Measurements from ENCODE around the gene TPPP.

Gene TPPP

DNA sequence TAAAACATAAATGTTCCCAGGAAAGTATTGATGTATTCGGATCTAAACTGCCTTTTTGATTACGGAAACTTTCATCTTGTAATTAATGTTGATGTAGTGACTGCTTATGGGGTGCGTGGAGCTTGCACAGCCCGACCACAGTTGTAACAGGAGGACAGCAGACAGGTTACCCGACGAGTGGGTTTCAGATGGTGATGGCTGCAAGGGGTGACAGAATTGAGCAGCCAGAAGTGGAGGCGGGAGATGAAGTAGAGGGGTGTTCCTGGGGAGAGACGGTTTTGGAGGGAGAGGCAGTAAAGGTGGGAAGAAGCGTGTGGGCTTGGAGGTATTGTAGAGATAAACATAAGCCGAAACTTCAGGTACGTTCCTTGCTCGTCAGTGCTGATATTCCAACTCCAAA, 75.3 kb downstream of the TPPP start:
- Histone ChIP-seq H3K27me3 (ENCODE audit: control insufficient read depth, insufficient read depth, low read length) (no peaks in the 10 kb centered on the region), H3K4me1 (ENCODE audit: control insufficient read depth, insufficient read depth, low read length) (no peaks in the 10 kb centered on the region), H3K4me3 (ENCODE audit: low read length) (no peak overlapping the region), H3K36me3 (ENCODE audit: control insufficient read depth, insufficient read depth, low read length) (peaks cover 4% of the 10 kb centered on the region), H3K27ac (ENCODE audit: low read depth, low read length) (no peak overlapping the region), H3K9ac (ENCODE audit: low read length) (no peak overlapping the region)

DNA sequence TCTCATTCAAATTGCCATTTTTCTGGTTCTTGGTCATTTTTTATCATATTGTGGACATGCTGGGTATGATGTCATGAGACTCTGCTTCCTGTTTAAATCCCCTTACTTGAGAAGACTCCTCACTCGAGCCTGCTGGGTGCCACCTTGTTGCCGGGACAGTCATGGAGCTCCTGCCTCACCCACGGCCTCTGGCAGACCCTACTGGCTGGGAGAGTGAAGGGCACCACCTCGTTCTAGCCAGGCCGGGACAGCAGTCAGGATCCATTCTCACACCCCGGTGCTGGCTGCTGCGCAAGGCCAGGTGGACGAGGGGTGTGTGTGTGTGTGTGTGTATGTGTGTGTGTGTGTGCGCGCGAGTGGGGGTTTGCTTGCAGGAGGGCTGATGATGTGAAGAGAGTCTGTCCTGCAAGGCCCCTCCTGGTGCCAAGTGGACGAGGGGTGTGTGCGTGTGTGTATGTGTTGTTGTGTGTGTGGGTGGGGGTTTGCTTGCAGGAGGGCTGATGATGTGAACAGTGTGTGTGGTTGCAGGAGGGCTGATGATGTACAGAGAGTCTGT, 76.6 kb downstream of the TPPP start:
- peaks cover 4% of the 10 kb centered on the region for H3K36me3 ChIP-seq (ENCODE audit: control insufficient read depth, insufficient read depth, low read length)
- no peaks in the 10 kb centered on the region for H3K4me1 ChIP-seq (ENCODE audit: control insufficient read depth, insufficient read depth, low read length)
- no peak overlapping the region for H3K27ac ChIP-seq (ENCODE audit: low read depth, low read length)
- H3K9ac ChIP-seq (ENCODE audit: low read length), result no peak overlapping the region
- H3K27me3 ChIP-seq (ENCODE audit: control insufficient read depth, insufficient read depth, low read length), result no peaks in the 10 kb centered on the region
- H3K4me3 ChIP-seq (ENCODE audit: low read length), result no peak overlapping the region

DNA sequence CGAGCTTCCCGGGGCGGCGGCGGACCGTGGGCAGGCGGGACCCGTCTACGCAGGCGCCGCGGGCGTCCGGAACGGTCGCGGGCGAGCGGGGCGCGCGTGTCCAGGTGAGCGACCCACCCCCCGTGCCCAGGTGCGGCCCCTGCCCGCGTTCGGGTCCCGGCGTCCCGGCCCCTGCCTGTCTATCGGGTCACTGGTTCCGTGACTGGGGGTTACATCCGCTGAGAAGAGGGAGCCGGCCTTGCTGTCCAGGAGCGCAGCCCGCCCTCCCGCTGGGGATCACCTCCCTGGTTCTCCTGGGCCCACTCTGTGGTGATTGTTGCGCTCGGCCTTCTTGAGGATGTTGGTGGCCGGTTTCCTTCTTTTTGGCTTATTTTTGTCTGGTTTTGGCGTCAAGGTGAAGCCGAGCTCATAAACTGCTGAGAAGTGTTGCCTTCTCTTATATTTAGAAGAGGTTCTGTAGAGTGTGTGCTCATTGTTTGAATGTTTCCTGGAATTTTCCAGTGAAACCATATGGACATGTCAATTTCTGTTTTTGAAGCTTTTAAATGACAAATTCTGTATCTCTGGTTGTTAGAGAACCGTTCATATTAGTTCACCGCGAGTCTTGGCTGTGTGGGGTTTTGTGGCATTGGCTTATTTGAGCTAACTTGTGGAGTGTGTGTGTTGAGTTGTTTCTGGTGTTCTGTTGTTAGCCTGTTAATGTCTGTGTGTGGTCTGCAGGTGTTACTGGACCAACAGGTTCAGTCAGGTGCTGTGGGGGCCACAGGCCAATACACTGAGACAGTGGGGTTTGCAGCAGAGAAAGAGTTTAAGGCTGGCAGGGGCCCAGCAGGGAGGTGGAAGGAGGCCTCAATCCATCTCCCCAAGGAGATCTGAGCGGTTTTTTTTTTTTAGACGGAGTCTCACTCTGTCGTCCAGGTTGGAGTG, 80.4 kb downstream of the TPPP start:
- Histone ChIP-seq H3K9ac (ENCODE audit: low read length) (no peak overlapping the region), H3K4me3 (ENCODE audit: low read length) (peak overlapping the region; percentile 76), H3K27me3 (ENCODE audit: control insufficient read depth, insufficient read depth, low read length) (no peaks in the 10 kb centered on the region), H3K4me1 (ENCODE audit: control insufficient read depth, insufficient read depth, low read length) (no peaks in the 10 kb centered on the region), H3K36me3 (ENCODE audit: control insufficient read depth, insufficient read depth, low read length) (no peaks in the 10 kb centered on the region), H3K27ac (ENCODE audit: low read depth, low read length) (no peak overlapping the region)

- Histone ChIP-seq H3K9ac (ENCODE audit: low read length) (peak within 1 kb of the TSS; percentile 16), H3K36me3 (ENCODE audit: control insufficient read depth, insufficient read depth, low read length) (no peaks in the 10 kb centered on the region), H3K4me1 (ENCODE audit: control insufficient read depth, insufficient read depth, low read length) (no peaks in the 10 kb centered on the region), H3K4me3 (ENCODE audit: low read length) (peak within 1 kb of the TSS; percentile 77), H3K27me3 (ENCODE audit: control insufficient read depth, insufficient read depth, low read length) (peaks cover 3% of the 10 kb centered on the region), H3K27ac (ENCODE audit: low read depth, low read length) (no peak within 1 kb of the TSS)
Observed at GRCh38 chr5:611731-612486, 81.2 kb downstream of the TPPP start, which contains the start of gene CEP72. TSS of gene CEP72 (plus strand) at chr5:612340. CDS start at chr5:612362, 22 bp downstream.

DNA sequence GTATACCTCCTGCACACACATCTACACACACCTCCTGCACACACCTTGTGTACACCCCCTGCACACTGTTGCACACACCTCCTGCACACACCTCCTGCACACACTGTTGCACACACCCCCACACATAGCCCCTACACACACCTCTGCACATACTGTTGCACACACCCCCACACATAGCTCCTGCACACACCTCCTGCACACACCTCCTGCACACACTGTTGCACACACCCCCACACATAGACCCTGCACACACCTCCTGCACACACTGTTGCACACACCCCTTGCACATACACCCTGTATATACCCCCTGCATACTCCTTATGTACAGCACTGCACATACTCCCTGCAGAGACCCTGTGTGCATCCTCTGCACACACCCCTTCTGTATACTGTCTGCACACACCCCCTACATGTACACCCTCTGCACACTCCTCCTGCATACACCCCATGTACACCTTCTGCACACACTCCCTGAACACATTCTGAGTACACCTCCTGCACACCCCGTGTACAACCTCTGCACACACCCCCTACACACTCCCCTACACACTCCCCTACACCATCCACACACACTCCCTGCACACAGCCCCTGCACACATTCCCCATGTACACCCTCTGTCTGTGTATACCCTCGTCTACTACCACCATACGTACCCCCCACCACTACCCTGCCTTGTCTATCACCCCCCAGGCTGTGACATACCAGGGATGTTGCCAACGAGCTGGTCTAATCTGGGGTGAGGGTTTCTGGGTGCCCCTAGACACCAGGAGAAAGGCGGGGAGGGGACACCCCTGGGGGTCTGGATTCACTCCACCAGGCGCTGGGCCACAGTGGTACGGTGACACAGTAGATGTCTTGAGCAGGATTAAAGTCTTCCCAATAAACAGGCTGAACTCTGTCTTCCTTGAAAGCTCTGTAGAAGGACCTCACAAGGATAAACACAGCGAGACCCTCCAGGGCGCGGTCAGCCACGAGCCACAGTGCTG, 82.1 kb downstream of the TPPP start:
- Histone ChIP-seq H3K4me1 (ENCODE audit: control insufficient read depth, insufficient read depth, low read length) (no peaks in the 10 kb centered on the region), H3K27ac (ENCODE audit: low read depth, low read length) (no peak overlapping the region), H3K36me3 (ENCODE audit: control insufficient read depth, insufficient read depth, low read length) (no peaks in the 10 kb centered on the region), H3K9ac (ENCODE audit: low read length) (no peak overlapping the region), H3K4me3 (ENCODE audit: low read length) (peak overlapping the region; percentile 77), H3K27me3 (ENCODE audit: control insufficient read depth, insufficient read depth, low read length) (peaks cover 3% of the 10 kb centered on the region)

GRCh38 chr5:610011-610743, 83.0 kb downstream of the TPPP start:
- no peaks in the 10 kb centered on the region for H3K4me1 ChIP-seq (ENCODE audit: control insufficient read depth, insufficient read depth, low read length)
- no peak overlapping the region for H3K4me3 ChIP-seq (ENCODE audit: low read length)

More at GRCh38 chr5:610011-610743, 83.0 kb downstream of the TPPP start:
- Histone ChIP-seq H3K9ac (ENCODE audit: low read length) (no peak overlapping the region), H3K27ac (ENCODE audit: low read depth, low read length) (no peak overlapping the region), H3K36me3 (ENCODE audit: control insufficient read depth, insufficient read depth, low read length) (no peaks in the 10 kb centered on the region), H3K27me3 (ENCODE audit: control insufficient read depth, insufficient read depth, low read length) (peaks cover 3% of the 10 kb centered on the region)

Data from rectal smooth muscle tissue (tissue), 1 donor.